Smooth muscle cell (in vitro differentiated cells): ENCODE data around the gene CCDC102A. TPM values are rescaled to one million over a fixed set of nuclear protein-coding genes. Genes with fewer than 3 reads are reported as not detected.

Experiments used
- DNase-seq: peaks from one replicate; lab custom pipeline; 2025; ENCODE audit not compliant: unreplicated experiment; lab: John Stamatoyannopoulos, UW
- H2AFZ ChIP-seq: fragments of 200-600 bp; sonication (generic); 2 replicates; pipeline ENCODE4 v1.6.0; 2016; ENCODE audit warnings: antibody characterized with exemption, low read depth, mild to moderate bottlenecking
- H3F3A ChIP-seq: fragments of 200-600 bp; sonication (generic); 2 replicates; pipeline ENCODE4 v1.6.0; 2017; ENCODE audit warnings: antibody characterized with exemption, low read depth
- H3K27ac ChIP-seq: fragments of 200-600 bp; sonication (generic); 2 replicates; pipeline ENCODE4 v1.5.1; 2016; ENCODE audit warnings: low read depth, mild to moderate bottlenecking
- H3K27me3 ChIP-seq: fragments of 200-600 bp; sonication (generic); 2 replicates; pipeline ENCODE4 v1.6.1; 2016; ENCODE audit warnings: low read depth, mild to moderate bottlenecking
- H3K36me3 ChIP-seq: fragments of 200-600 bp; sonication (generic); 2 replicates; pipeline ENCODE4 v1.5.1; 2016; ENCODE audit warnings: low read depth
- H3K4me1 ChIP-seq: fragments of 200-600 bp; sonication (generic); 2 replicates; pipeline ENCODE4 v1.5.1; 2016; ENCODE audit warnings: low read depth
- H3K4me2 ChIP-seq: fragments of 200-600 bp; sonication (generic); 2 replicates; pipeline ENCODE4 v1.6.0; 2016; ENCODE audit warnings: mild to moderate bottlenecking
- H3K4me3 ChIP-seq: fragments of 200-600 bp; sonication (generic); 2 replicates; pipeline ENCODE4 v1.5.1; 2016; ENCODE audit warnings: mild to moderate bottlenecking
- H3K79me2 ChIP-seq: fragments of 200-600 bp; sonication (generic); 2 replicates; pipeline ENCODE4 v1.6.0; 2016; ENCODE audit warnings: low read depth, mild to moderate bottlenecking
- H3K9ac ChIP-seq: fragments of 200-600 bp; sonication (generic); 2 replicates; pipeline ENCODE4 v1.6.0; 2016; ENCODE audit warnings: low read depth
- H3K9me3 ChIP-seq: fragments of 200-600 bp; sonication (generic); replicated peaks from 2 replicates; pipeline ENCODE4 v1.5.1; 2016; ENCODE audit warnings: low read depth
- H4K20me1 ChIP-seq: fragments of 200-600 bp; sonication (generic); 2 replicates; pipeline ENCODE4 v1.6.0; 2016; ENCODE audit warnings: low read depth
- WGBS: methylation state at CpG from one replicate; pipeline ENCODE4 v1.1.7; 2016; ENCODE audit warnings: low lambda C conversion rate; 5-methylcytosine and 5-hydroxymethylcytosine counted together
- polyA plus RNA-seq: library from polyadenylated mRNA; unstranded; fragments of >200 nt; fragmentation: Nextera tagmentation; extraction: Ambion mirVana; gene quantifications from 2 replicates; pipeline ENCODE4 v1.2.1, GENCODE V29; 2016
- total RNA-seq: library from RNA; depleted of rRNA; stranded (reverse); fragments of >200 nt; gene quantifications from 2 replicates; pipeline ENCODE4 v1.2.3, GENCODE V29; 2014
- TF ChIP-seq, protein P1 (sequence below): fragments of 200-600 bp; sonication (generic); IDR thresholded peaks from 2 replicates; pipeline ENCODE4 v1.5.1; 2017; ENCODE audit warnings: borderline replicate concordance, mild to moderate bottlenecking, antibody characterized with exemption; ENCODE audit not compliant: insufficient read depth, poor library complexity, severe bottlenecking

Gene CCDC102A
- total and polyA plus RNA-seq, 2 experiments from 2014 or later: 10.8 to 25.3 TPM

DNA sequence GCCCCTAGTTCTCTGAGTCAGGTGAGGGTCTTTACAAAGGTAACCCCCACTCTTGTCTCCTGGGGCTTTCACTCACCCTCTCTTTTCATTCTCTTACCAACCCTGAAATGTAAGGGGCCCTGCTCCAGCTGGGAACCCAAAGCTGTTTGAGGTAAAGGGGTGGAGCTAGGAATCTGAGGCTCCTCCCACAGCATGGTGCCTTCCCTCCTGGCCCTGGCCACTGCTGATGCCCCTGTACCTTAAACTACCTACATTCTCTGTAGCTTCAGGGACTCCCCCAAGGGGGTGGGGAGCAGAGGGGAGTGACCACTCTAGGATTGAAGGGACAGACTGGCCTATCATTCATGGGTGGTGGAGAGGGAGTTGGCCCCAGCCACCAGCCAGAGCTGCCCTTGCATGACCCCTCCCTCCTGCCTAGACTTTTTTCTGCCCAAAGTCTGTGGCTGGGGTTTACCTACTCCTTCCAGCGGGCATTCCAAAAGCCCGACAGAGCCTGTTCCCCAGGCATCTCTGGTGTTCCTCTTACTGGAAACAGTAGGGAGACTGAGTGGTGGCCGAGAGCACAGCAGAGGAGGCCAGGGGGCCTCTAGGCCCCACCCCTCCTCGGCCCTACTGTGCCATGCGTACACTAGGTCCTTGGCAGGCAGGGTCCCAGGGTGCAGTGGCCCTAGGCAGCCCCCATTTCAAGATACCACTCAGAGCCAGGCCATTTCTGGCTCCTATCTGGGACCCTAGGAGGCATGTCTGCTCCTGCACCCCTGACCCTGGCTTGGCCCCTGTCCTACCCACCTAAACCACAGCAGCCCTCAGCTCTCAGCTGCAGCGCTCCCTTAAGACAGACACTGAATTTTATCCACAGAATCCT is 59.6 kb downstream of the CCDC102A start:
- TF ChIP-seq, protein P1, sequence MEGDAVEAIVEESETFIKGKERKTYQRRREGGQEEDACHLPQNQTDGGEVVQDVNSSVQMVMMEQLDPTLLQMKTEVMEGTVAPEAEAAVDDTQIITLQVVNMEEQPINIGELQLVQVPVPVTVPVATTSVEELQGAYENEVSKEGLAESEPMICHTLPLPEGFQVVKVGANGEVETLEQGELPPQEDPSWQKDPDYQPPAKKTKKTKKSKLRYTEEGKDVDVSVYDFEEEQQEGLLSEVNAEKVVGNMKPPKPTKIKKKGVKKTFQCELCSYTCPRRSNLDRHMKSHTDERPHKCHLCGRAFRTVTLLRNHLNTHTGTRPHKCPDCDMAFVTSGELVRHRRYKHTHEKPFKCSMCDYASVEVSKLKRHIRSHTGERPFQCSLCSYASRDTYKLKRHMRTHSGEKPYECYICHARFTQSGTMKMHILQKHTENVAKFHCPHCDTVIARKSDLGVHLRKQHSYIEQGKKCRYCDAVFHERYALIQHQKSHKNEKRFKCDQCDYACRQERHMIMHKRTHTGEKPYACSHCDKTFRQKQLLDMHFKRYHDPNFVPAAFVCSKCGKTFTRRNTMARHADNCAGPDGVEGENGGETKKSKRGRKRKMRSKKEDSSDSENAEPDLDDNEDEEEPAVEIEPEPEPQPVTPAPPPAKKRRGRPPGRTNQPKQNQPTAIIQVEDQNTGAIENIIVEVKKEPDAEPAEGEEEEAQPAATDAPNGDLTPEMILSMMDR: no peak
- no peak for DNase-seq
- Histone ChIP-seq H3K4me2 (no peak overlapping the region), H3K36me3 (no peaks in the 10 kb centered on the region), H3K4me1 (peaks cover 30% of the 10 kb centered on the region), H4K20me1 (peaks cover 69% of the 10 kb centered on the region), H3F3A (peaks cover 14% of the 10 kb centered on the region), H3K9me3 (no peaks in the 10 kb centered on the region), H3K27ac (no peak overlapping the region), H3K4me3 (no peak overlapping the region), H2AFZ (no peak overlapping the region), H3K9ac (no peak overlapping the region), H3K79me2 (peaks cover 46% of the 10 kb centered on the region), H3K27me3 (no peaks in the 10 kb centered on the region)
- WGBS: 84% methylated on average over 6 of the region's 6 CpGs

DNA sequence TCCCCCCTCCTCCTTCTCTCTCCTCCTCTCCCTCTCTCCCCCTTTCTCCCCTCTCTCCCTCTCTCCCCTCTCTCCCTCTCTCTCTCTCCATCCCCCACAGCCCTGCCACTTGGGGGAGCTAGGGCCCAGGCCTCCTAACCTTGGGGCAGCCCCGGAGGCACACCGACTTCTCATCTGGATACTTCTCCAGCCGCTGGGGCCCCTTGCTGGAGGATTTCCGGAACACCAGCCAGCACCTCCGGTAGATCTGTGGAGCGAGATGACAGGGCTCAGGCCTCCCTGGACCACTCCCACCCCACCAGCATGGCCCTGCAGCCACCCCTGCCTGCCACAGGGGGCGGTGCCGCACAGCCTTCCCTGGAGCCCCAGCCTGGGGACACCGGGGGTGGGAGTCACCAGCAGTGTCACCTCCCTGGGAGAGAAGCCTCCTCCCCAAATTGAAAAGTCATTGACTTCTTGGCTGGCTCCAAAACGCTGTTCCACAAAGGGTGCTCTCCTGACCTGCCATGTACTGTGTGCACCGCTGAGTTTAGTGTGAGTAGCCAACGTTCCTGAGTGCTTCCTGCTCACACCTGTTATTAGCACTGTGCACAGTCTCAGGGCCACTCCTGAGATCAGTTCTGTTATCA is 60.5 kb downstream of the CCDC102A start:
- H2AFZ ChIP-seq: no peak overlapping the region
- 30% methylated on average over 12 of the region's 12 CpGs for WGBS
- TF ChIP-seq, protein P1: peak; percentile 57

DNA sequence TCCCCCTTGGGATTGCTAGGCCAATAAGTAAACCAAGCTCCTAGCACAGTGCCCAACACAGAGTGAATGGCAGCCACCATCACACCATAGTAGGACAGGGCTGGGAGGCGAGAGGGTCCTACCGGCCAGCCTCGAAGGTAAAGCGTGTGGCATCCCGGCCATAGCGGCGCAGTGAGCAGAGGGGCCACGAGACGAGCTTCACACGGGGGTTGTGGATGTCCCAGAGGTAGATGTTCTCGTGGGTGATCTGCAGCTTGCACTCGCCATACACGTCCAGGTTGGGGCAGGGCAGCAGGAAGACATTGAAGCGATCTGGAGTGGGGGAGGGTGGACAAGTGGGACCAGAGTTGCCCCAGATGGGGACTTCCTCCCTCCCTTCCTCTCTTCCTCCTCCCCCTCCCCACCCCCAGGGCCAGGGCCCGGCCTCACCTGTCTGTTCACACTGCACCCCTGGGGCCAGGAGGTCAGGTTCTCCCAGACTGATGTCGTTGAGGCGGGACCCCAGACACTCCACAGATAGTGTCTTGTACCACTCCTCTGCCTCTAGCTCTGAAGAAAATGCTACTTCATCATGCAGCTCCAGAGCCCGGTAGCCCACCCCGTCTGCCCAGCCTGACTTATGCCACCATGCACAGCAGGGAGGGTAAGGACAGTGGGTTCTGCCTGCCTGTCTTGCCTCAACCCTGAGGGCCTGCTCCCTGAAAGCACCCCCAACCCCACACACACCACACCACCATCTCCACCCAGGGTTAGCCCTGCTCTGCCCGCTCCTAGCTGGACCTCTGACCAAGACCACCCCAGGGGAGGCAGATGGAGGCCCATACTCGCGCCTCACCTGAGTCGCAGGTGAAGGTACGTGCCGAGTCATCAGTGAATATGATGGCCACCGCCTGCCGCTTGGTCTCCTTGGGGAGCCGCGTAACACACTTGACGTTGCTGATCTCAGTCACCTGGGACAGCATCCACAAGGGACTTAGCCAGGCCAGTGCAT is 61.4 kb downstream of the CCDC102A start:
- Histone ChIP-seq H3K9me3 (no peaks in the 10 kb centered on the region), H3K27ac (no peak overlapping the region), H3K4me3 (no peak overlapping the region), H3K4me2 (no peak overlapping the region), H3F3A (peaks cover 12% of the 10 kb centered on the region), H3K27me3 (no peaks in the 10 kb centered on the region), H4K20me1 (peaks cover 64% of the 10 kb centered on the region), H3K9ac (no peak overlapping the region), H3K79me2 (peaks cover 31% of the 10 kb centered on the region), H3K4me1 (peaks cover 23% of the 10 kb centered on the region), H3K36me3 (no peaks in the 10 kb centered on the region), H2AFZ (no peak overlapping the region)
- 90% methylated on average over 22 of the region's 30 CpGs for WGBS
- no peak for DNase-seq
- TF ChIP-seq, protein P1: no peak

More for the DNA sequence above, 60.5 kb downstream of the CCDC102A start:
- Histone ChIP-seq H3K4me1 (peaks cover 30% of the 10 kb centered on the region), H3K4me3 (no peak overlapping the region), H3K9ac (no peak overlapping the region), H4K20me1 (peaks cover 69% of the 10 kb centered on the region), H3K27ac (no peak overlapping the region), H3K9me3 (no peaks in the 10 kb centered on the region), H3K27me3 (no peaks in the 10 kb centered on the region), H3K79me2 (peaks cover 37% of the 10 kb centered on the region), H3F3A (peaks cover 13% of the 10 kb centered on the region), H3K4me2 (no peak overlapping the region), H3K36me3 (no peaks in the 10 kb centered on the region)
- no peak for DNase-seq
